ENCODE results near the gene SETD1B. TPM values are rescaled to one million over a fixed set of nuclear protein-coding genes. Genes with fewer than 3 reads are reported as not detected.

SETD1B gene
- total and polyA plus RNA-seq, 2 donors (not counting 1 experiment from before 2014, with no cell fraction given): 7.9 to 61.4 TPM

DNA sequence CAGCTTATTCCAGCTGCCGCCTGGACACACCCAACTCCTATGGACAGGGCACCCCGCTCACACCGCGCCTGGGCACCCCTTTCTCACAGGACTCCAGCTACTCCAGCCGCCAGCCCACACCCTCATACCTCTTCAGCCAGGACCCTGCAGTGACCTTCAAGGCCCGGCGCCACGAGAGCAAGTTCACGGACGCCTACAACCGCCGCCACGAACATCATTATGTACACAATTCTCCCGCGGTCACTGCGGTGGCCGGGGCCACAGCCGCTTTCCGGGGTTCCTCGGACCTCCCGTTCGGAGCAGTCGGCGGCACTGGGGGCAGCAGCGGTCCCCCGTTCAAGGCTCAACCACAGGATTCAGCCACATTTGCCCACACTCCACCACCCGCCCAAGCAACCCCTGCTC, 5.9 kb downstream of the SETD1B start:
- Histone ChIP-seq H4K20me1 (ENCODE audit: control insufficient read depth, insufficient read depth, low read length, poor library complexity, severe bottlenecking) (peaks cover 77% of the 10 kb centered on the region), H3K4me1 (ENCODE audit: control insufficient read depth in 2 of 2, insufficient read depth in 2 of 2, low read length in 2 of 2) (peaks cover 53 to 68% of the 10 kb centered on the region in 2 donors), H3K79me2 (ENCODE audit: control insufficient read depth, insufficient read depth, low read length) (peaks cover 93% of the 10 kb centered on the region), H3K4me2 (replicated peaks; ENCODE audit: low read depth, low read length, poor library complexity, severe bottlenecking) (no peak overlapping the region), H3K9ac (ENCODE audit: low read length) (no peak overlapping the region), H3K36me3 (replicated peaks in 1 of 2; ENCODE audit: control extremely low read depth in 1 of 2, control insufficient read depth in 1 of 2, extremely low read depth in 1 of 2, insufficient read depth in 2 of 2, low read length in 1 of 2) (peaks cover 0 to 77% of the 10 kb centered on the region in 2 experiments), H3K27me3 (replicated peaks in 1 of 4; ENCODE audit: control extremely low read depth in 1 of 4, control insufficient read depth in 3 of 4, insufficient read depth in 4 of 4, low read length in 3 of 4) (no peaks in the 10 kb centered on the region), H3K27ac (ENCODE audit: low read length in 2 of 2) (no peak overlapping the region), H3K9me3 (ENCODE audit: control extremely low read depth in 1 of 3, control insufficient read depth in 2 of 3, insufficient read depth in 1 of 3, low read length in 2 of 3) (no peaks in the 10 kb centered on the region), H2AFZ (ENCODE audit: insufficient read depth, low read depth, low read length, poor library complexity, severe bottlenecking) (no peak overlapping the region), H3K4me3 (ENCODE audit: control extremely low read depth in 1 of 5, extremely low read depth in 1 of 5, insufficient read depth in 1 of 5, low read depth in 2 of 5, low read length in 4 of 5) (no peak overlapping the region)
- ATAC-seq (ENCODE audit: low read depth): no peak
- ChIA-PET POLR2A (interaction anchor here (0.6 to 13.7 kb wide), 4 partner anchors 8 to 79 kb away, joined by 4 to 267 read pairs (median 21); partner anchors contain the start of genes PSMD9 and RHOF), CTCF (interaction anchor here (1.2 to 32.7 kb wide), 3 partner anchors 22 to 97 kb away, joined by 3 to 1947 read pairs (median 3); partner anchors contain the start of genes RHOF, SETD1B and TMEM120B)
- no peaks in the 10 kb centered on the region for H3K27me3 Mint-ChIP-seq
- DNase-seq: no peak
- intact Hi-C loops (cut with micrococcal nuclease): loop anchor here (5.0 to 10.0 kb wide), 2 partner anchors 32 to 695 kb away; partner anchors contain the start of gene ZCCHC8
- H3K4me1 Mint-ChIP-seq: peaks cover 61% of the 10 kb centered on the region
- H3K9me3 Mint-ChIP-seq (ENCODE audit: insufficient read depth): no peaks in the 10 kb centered on the region
- no peak overlapping the region for H3K27ac Mint-ChIP-seq
- H3K4me3 Mint-ChIP-seq: no peak overlapping the region
- 98% methylated on average over 27 of the region's 27 CpGs for WGBS (ENCODE audit: insufficient coverage)
- TF ChIP-seq, protein P1, sequence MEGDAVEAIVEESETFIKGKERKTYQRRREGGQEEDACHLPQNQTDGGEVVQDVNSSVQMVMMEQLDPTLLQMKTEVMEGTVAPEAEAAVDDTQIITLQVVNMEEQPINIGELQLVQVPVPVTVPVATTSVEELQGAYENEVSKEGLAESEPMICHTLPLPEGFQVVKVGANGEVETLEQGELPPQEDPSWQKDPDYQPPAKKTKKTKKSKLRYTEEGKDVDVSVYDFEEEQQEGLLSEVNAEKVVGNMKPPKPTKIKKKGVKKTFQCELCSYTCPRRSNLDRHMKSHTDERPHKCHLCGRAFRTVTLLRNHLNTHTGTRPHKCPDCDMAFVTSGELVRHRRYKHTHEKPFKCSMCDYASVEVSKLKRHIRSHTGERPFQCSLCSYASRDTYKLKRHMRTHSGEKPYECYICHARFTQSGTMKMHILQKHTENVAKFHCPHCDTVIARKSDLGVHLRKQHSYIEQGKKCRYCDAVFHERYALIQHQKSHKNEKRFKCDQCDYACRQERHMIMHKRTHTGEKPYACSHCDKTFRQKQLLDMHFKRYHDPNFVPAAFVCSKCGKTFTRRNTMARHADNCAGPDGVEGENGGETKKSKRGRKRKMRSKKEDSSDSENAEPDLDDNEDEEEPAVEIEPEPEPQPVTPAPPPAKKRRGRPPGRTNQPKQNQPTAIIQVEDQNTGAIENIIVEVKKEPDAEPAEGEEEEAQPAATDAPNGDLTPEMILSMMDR (IDR thresholded peaks at IDR 0.05): no peak
- TF ChIP-seq EZH2 (IDR thresholded peaks at IDR 0.05; ENCODE audit: borderline replicate concordance, insufficient read depth, low read depth, low read length, poor library complexity, severe bottlenecking): no peak

DNA sequence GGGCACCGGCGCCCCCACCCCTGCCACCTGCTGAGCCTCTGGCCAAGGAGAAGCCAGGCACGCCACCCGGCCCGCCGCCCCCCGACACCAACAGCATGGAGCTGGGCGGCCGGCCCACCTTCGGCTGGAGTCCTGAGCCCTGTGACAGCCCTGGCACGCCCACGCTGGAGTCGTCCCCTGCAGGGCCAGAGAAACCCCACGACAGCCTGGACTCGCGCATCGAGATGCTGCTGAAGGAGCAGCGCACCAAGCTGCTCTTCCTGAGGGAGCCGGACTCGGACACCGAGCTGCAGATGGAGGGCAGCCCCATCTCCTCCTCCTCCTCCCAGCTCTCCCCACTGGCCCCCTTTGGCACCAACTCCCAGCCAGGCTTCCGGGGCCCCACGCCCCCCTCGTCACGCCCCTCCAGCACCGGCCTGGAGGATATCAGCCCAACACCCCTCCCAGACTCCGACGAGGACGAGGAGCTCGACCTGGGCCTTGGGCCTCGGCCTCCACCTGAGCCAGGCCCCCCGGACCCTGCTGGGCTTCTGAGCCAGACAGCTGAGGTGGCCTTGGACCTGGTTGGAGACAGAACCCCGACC, 6.5 kb downstream of the SETD1B start:
- intact Hi-C loops (cut with micrococcal nuclease): loop anchor here (5.0 kb wide), 1 partner anchor 33 kb away; no protein-coding TSS in a partner anchor
- Histone ChIP-seq H3K27me3 (replicated peaks in 1 of 4; ENCODE audit: control extremely low read depth in 1 of 4, control insufficient read depth in 3 of 4, insufficient read depth in 4 of 4, low read length in 3 of 4) (no peaks in the 10 kb centered on the region), H3K4me1 (ENCODE audit: control insufficient read depth in 2 of 2, insufficient read depth in 2 of 2, low read length in 2 of 2) (peaks cover 53 to 64% of the 10 kb centered on the region in 2 donors), H3K4me3 (ENCODE audit: control extremely low read depth in 1 of 5, extremely low read depth in 1 of 5, insufficient read depth in 1 of 5, low read depth in 2 of 5, low read length in 4 of 5) (no peak overlapping the region), H2AFZ (ENCODE audit: insufficient read depth, low read depth, low read length, poor library complexity, severe bottlenecking) (no peak overlapping the region), H3K79me2 (ENCODE audit: control insufficient read depth, insufficient read depth, low read length) (peaks cover 93% of the 10 kb centered on the region), H3K9me3 (ENCODE audit: control extremely low read depth in 1 of 3, control insufficient read depth in 2 of 3, insufficient read depth in 1 of 3, low read length in 2 of 3) (no peaks in the 10 kb centered on the region), H3K4me2 (replicated peaks; ENCODE audit: low read depth, low read length, poor library complexity, severe bottlenecking) (no peak overlapping the region), H3K27ac (ENCODE audit: low read length in 2 of 2) (peak overlapping the region in 1 of 2 donors; percentile 61), H3K9ac (ENCODE audit: low read length) (no peak overlapping the region), H3K36me3 (replicated peaks in 1 of 2; ENCODE audit: control extremely low read depth in 1 of 2, control insufficient read depth in 1 of 2, extremely low read depth in 1 of 2, insufficient read depth in 2 of 2, low read length in 1 of 2) (peaks cover 0 to 84% of the 10 kb centered on the region in 2 experiments), H4K20me1 (ENCODE audit: control insufficient read depth, insufficient read depth, low read length, poor library complexity, severe bottlenecking) (peaks cover 83% of the 10 kb centered on the region)
- DNase-seq: peak; percentile 23
- ChIA-PET CTCF (interaction anchor here (0.8 to 32.7 kb wide), 11 partner anchors 15 to 117 kb away, joined by 3 to 1947 read pairs (median 3); partner anchors contain the start of genes PSMD9, RHOF, SETD1B and TMEM120B), POLR2A (interaction anchor here (0.6 to 13.7 kb wide), 5 partner anchors 8 to 78 kb away, joined by 5 to 267 read pairs (median 19); partner anchors contain the start of genes PSMD9 and RHOF)
- H3K27me3 Mint-ChIP-seq: no peaks in the 10 kb centered on the region
- H3K4me3 Mint-ChIP-seq: no peak overlapping the region
- 98% methylated on average over 32 of the region's 33 CpGs for WGBS (ENCODE audit: insufficient coverage)
- ATAC-seq (ENCODE audit: low read depth): no peak
- H3K27ac Mint-ChIP-seq: no peak overlapping the region
- no peaks in the 10 kb centered on the region for H3K9me3 Mint-ChIP-seq (ENCODE audit: insufficient read depth)
- peaks cover 59% of the 10 kb centered on the region for H3K4me1 Mint-ChIP-seq
- TF ChIP-seq, protein P1 (IDR thresholded peaks at IDR 0.05): no peak
- no peak for TF ChIP-seq EZH2 (IDR thresholded peaks at IDR 0.05; ENCODE audit: borderline replicate concordance, insufficient read depth, low read depth, low read length, poor library complexity, severe bottlenecking)
